GM21737 (cell line): ENCODE measurements around the gene ZNF516.

Experiments used
- ATAC-seq: cut with Tn5 transposase; IDR thresholded peaks from one replicate; pipeline ENCODE4 v1.9.1; 2021; ENCODE audit warnings: mild to moderate bottlenecking, moderate library complexity; ENCODE audit not compliant: unreplicated experiment

The ZNF516 gene

GRCh38 chr18:76506974-76507764 lies 12.1 kb upstream of the ZNF516 start:
- ATAC-seq: no peak

GRCh38 chr18:76506395-76506794 lies 11.4 kb upstream of the ZNF516 start:
- ATAC-seq: no peak

DNA sequence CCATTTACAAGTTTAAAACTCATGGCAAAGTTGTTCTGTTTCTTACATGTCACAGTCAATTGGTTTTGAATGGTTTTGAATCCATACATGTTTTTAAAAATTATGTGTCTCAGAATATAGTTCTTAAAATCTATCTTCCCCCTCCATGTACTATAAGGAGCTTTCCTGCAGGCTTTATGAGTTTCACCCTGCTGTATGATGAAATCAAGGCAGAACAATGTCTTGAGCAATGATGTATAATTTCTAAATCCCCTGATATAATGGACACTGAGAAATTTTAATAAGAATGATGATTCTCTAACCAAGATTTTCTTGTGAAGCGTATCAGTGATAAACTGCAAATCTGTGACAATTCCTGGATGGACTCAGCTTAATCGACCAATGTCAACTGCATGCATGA lies 10.6 kb upstream of the ZNF516 start:
- no peak for ATAC-seq

DNA sequence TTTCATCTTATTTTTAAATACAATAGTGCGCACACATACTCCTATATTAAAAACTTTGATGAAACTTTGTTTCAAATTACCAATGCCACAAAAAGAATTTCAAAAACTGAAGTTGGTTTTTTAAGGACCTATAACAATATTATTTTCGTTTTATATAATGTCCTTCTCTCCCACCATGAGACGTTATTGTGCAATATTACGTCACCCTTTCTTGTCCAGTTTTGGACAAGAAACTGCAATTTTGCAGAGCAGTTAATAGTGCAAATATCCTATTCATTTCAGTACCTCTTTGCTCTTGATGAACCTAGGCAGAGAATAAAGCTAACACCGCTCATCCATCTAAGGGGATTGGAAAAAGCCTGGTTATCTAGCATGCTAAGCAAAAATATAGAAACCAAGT lies 9.7 kb upstream of the ZNF516 start:
- ATAC-seq: no peak

- ATAC-seq: no peak
These were observed 8.8 kb upstream of the ZNF516 start for GRCh38 chr18:76503649-76504386.

DNA sequence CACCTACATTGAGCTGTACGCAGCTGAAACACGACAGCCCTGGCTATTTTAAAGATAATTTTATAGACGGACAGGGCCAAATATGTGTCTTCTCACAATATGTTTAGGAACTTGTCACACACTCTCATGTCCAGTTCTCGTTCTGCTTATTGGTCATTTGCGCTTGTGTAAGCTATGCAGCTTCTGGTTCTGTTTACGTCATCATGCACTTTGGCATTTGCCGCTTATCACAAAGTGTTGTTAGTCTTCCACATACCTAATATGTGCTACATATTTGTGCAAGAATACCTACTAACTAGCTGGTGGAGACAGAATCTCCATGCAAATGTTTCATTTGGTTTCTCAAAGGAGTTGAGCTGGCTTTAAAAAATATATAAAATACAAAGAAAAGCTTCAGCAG lies 7.5 kb upstream of the ZNF516 start:
- no peak for ATAC-seq

DNA sequence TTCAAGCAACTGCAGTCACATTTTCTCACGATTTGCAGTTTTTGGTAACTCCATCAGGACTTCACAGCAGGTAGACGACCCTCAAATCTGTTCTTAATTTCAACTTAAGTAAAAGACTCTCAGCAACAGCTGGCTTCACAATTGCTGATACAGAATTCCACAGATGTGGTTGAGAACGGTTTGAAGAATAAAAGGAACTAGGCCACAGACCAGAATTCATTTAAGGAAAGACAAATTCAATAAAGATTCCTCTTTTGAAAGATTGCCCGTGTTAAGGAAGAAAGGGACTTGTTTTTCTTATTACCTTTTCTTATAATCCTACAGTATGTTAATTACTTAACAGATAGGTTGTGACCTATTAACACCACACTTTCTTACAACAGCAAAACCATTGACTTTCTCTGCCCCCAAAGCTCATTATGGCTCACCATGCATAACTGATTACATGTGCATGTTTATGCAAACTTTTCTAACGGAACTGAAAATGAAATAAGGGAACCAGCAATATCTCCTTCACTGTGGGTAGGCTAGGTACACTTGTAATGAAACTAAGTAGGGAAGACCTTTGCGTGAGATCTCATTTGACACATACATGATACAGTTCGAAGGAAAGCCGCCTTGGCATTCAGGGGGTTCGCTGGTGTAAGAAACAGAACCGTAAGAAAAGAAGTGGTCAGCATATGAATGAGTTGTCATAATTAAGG lies 4.7 kb upstream of the ZNF516 start:
- ATAC-seq: peak; percentile 85

GRCh38 chr18:76499021-76499420 lies 4.0 kb upstream of the ZNF516 start:
- ATAC-seq: no peak

DNA sequence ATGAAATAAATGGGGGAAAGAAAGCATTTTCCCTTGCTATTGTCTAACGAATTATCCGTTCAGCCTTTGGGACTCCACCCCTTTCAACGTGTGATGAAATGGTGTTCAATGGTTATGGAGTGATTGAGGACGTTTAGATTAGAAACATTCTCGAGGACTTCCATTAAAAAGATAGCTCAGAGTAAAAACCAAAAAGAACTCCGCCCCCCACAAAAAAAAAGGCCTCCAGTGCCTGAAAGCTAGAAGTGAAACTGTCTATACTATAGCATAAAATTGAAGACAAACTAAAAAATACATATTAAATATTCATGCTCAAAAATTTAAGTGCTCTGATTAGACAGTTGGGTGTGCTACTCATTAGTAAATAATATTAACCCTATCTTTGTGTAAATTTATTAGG lies 3.0 kb upstream of the ZNF516 start:
- no peak for ATAC-seq

GRCh38 chr18:76497021-76497420 lies 2.0 kb upstream of the ZNF516 start:
- ATAC-seq: no peak

GRCh38 chr18:76496194-76496890 lies 1.3 kb upstream of the ZNF516 start:
- no peak for ATAC-seq

DNA sequence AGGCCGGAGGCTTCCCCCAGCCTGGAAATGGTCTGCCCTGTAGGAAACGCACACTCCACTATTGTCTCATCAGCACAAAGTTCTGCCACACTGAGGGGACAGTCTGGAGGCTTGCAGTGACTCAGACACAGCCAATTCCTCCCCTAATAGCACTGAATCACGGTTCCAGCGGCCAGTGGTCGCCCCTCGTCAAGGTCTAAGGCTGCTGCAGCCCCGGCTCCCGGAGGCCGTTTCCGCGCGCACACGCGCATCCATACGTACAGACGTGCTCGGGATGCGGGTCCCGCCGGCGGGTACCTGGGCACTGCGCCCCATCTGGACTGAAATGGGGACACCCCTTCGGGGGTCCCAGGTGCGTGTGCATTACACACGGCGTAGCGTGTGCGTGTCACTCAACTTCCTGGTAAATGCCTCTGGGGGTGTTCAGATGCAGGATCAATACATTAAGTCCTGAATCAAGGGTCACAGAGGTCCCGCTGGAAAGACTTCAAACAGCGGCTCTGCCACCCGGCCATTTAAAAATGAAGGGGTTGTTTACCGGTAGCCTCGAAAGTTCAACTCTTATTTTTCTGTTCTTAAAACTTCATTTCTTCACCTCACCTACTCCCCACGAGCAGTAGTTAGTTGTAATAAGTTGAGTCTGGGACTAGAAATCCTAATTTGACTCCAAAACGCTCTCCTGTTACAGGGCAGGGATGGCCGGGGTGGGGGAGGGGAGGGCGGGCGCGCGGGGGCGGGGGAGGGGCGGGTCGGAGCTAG lies 572 bp upstream of the ZNF516 start:
- ATAC-seq: no peak

GRCh38 chr18:76494231-76495005 lies 624 bp downstream of the ZNF516 start:
- ATAC-seq: no peak

DNA sequence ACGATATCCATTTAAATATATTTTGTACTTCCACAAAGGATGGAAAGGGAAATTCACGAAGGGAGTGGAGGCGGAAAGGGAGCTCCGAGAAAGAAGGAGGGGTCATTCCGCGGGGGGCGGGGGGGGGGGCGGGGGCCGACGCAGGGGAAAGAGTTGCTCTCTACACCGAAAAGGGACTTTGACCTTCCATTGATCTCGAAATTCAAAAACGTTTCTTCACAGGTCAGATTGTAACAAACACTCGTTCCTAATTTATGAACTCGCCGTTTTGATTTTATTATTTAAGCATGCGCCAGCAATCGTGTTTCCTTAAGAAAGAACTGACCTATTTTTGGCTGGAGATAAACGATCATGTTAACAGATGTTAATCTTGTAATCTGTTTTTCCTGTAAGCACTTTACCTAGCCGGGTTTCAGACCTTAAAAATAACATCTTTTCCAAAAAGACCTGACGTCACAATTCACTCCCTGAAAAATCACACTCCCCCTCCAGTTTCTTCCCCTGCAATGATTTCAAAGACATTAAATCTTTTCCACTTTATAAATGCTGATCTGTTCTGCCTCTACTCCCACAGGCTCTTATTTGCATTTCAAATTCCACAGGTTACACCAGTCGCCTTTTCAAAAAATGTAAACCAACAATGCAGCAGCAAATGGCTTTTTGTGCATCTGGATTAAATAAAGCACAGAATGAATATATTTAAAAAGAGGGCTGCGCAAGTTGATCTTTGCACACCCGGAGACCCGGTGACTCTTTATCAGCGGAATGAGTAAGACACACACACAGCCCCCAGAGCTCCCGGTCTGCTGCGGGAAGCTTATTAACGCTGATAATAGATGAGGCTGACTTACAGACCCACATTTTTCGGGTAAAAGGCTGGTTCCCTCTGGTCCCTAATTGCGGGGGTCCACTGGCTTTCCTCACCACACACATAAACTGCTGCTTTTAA lies 1.6 kb downstream of the ZNF516 start:
- peak; percentile 12 for ATAC-seq

GRCh38 chr18:76492669-76493212 lies 2.3 kb downstream of the ZNF516 start:
- ATAC-seq: peak; percentile 63

- peak; percentile 1 for ATAC-seq
These were observed 3.0 kb downstream of the ZNF516 start for GRCh38 chr18:76491776-76492668.

DNA sequence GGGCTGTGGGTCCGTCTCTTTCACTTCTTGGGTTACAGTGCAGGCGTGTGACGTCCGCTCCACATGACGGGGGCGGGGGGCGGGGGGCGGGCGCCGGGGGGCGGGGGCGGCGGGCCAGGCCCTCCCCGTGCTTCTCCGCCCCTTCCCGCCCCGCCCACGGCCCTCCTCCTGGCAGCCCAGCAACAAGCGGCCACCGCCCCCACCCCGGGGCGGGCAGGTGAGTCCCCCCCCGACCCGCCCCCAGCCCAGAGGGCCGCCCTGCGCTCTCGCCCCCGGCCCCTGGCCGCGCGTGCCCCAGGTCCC lies 3.6 kb downstream of the ZNF516 start:
- ATAC-seq: peak; percentile 21
